ENCODE measurements around the gene SPECC1. TPM values are rescaled to one million over a fixed set of nuclear protein-coding genes. Genes with fewer than 3 reads are reported as not detected.
A peak's percentile ranks its signal among the peaks of the same experiment; 100 is the strongest.

Gene SPECC1
- total RNA-seq, 1 donor from 2014 or later = 93.1 TPM

- Histone ChIP-seq H3K27me3 (peaks cover 52% of the 10 kb centered on the region), H3K9ac (no peak overlapping the region)
- H3K27me3 Mint-ChIP-seq (ENCODE audit: insufficient read depth, low read depth) = peaks cover 18% of the 10 kb centered on the region
Measured at GRCh38 chr17:20009052-20009301, 182 bp upstream of the SPECC1 start.

GRCh38 chr17:20010099-20010863 is 1.1 kb downstream of the SPECC1 start:
- Mint-ChIP-seq H3K9me3 (no peaks in the 10 kb centered on the region), H3K27ac (no peak overlapping the region), H3K4me1 (peaks cover 10% of the 10 kb centered on the region), H3K36me3 (no peaks in the 10 kb centered on the region), H3K4me3 (peak overlapping the region; percentile 87), H3K27me3 (ENCODE audit: insufficient read depth, low read depth) (peaks cover 15% of the 10 kb centered on the region)
- Histone ChIP-seq H3K9me3 (ENCODE audit: low read depth) (no peaks in the 10 kb centered on the region), H3K4me1 (peaks cover 7% of the 10 kb centered on the region), H3K4me3 (peak overlapping the region; percentile 93), H3K27me3 (peaks cover 52% of the 10 kb centered on the region), H3F3A (ENCODE audit: low read depth) (peaks cover 12% of the 10 kb centered on the region), H3K79me2 (ENCODE audit: low read depth) (no peaks in the 10 kb centered on the region), H3K9ac (no peak overlapping the region), H2AFZ (replicated peaks) (peak overlapping the region; percentile 100), H3K27ac (no peak overlapping the region), H4K20me1 (ENCODE audit: low read depth) (no peaks in the 10 kb centered on the region), H3K4me2 (peak overlapping the region; percentile 97), H3K36me3 (no peaks in the 10 kb centered on the region)
- TF ChIP-seq CTCF (IDR thresholded peaks at IDR 0.05) = peak; percentile 45
- peak; percentile 51 for TF ChIP-seq EZH2 (IDR thresholded peaks at IDR 0.05)
- peak; percentile 3 for TF ChIP-seq EZH2phosphoT487 (IDR thresholded peaks at IDR 0.05)
- DNase-seq (ENCODE audit: low spot score) = peak; percentile 58

More at GRCh38 chr17:20009052-20009301, 182 bp upstream of the SPECC1 start:
- no peak for DNase-seq (ENCODE audit: low spot score)
- Histone ChIP-seq H3F3A (ENCODE audit: low read depth) (peaks cover 12% of the 10 kb centered on the region), H3K4me1 (peaks cover 7% of the 10 kb centered on the region), H3K27ac (no peak overlapping the region), H3K4me2 (peak overlapping the region; percentile 97), H4K20me1 (ENCODE audit: low read depth) (no peaks in the 10 kb centered on the region), H3K79me2 (ENCODE audit: low read depth) (no peaks in the 10 kb centered on the region), H2AFZ (replicated peaks) (peak overlapping the region; percentile 100), H3K36me3 (no peaks in the 10 kb centered on the region), H3K4me3 (peak overlapping the region; percentile 93), H3K9me3 (ENCODE audit: low read depth) (no peaks in the 10 kb centered on the region)
- Mint-ChIP-seq H3K4me1 (peaks cover 10% of the 10 kb centered on the region), H3K27ac (no peak overlapping the region), H3K9me3 (no peaks in the 10 kb centered on the region), H3K36me3 (no peaks in the 10 kb centered on the region), H3K4me3 (peak overlapping the region; percentile 94)
- no peak for TF ChIP-seq CTCF (IDR thresholded peaks at IDR 0.05)

GRCh38 chr17:20010936-20011335 is 1.8 kb downstream of the SPECC1 start:
- Histone ChIP-seq H3K4me3 (no peak overlapping the region), H3K27ac (no peak overlapping the region), H3K4me2 (no peak overlapping the region), H3K27me3 (peaks cover 52% of the 10 kb centered on the region), H3K4me1 (peaks cover 7% of the 10 kb centered on the region), H3F3A (ENCODE audit: low read depth) (peaks cover 12% of the 10 kb centered on the region), H3K9ac (no peak overlapping the region), H3K9me3 (ENCODE audit: low read depth) (no peaks in the 10 kb centered on the region), H3K36me3 (no peaks in the 10 kb centered on the region), H2AFZ (replicated peaks) (no peak overlapping the region), H4K20me1 (ENCODE audit: low read depth) (no peaks in the 10 kb centered on the region), H3K79me2 (ENCODE audit: low read depth) (no peaks in the 10 kb centered on the region)
- no peaks in the 10 kb centered on the region for H3K36me3 Mint-ChIP-seq
- peak overlapping the region; percentile 87 for H3K4me3 Mint-ChIP-seq
- peaks cover 15% of the 10 kb centered on the region for H3K27me3 Mint-ChIP-seq (ENCODE audit: insufficient read depth, low read depth)
- H3K4me1 Mint-ChIP-seq = peaks cover 10% of the 10 kb centered on the region
- H3K27ac Mint-ChIP-seq = no peak overlapping the region
- no peaks in the 10 kb centered on the region for H3K9me3 Mint-ChIP-seq
- no peak for DNase-seq (ENCODE audit: low spot score)
- TF ChIP-seq EZH2phosphoT487 (IDR thresholded peaks at IDR 0.05) = no peak
- TF ChIP-seq EZH2 (IDR thresholded peaks at IDR 0.05) = no peak
- TF ChIP-seq CTCF (IDR thresholded peaks at IDR 0.05) = no peak
